Measurements from ENCODE around the gene PCOLCE2.

The PCOLCE2 gene

DNA sequence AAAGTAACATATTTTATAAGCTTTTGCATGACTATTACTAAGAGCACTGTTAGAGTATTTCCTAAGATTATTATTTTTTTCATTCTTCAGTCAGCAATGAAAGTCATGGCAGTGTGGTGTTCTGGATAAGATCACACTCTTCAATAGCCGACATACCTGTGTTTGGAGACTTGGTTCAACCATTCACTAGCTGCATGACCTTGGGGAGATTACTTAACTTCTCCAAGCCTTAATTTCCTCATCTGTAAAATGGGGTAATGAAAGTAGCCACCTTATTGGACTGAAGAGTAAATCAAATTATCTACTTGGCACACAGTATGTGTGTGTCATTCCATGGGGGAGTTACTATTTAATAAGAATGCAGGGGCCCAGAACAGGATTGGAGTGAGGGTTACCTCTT, 24.5 kb upstream of the PCOLCE2 start:
- TF ChIP-seq, protein P1, sequence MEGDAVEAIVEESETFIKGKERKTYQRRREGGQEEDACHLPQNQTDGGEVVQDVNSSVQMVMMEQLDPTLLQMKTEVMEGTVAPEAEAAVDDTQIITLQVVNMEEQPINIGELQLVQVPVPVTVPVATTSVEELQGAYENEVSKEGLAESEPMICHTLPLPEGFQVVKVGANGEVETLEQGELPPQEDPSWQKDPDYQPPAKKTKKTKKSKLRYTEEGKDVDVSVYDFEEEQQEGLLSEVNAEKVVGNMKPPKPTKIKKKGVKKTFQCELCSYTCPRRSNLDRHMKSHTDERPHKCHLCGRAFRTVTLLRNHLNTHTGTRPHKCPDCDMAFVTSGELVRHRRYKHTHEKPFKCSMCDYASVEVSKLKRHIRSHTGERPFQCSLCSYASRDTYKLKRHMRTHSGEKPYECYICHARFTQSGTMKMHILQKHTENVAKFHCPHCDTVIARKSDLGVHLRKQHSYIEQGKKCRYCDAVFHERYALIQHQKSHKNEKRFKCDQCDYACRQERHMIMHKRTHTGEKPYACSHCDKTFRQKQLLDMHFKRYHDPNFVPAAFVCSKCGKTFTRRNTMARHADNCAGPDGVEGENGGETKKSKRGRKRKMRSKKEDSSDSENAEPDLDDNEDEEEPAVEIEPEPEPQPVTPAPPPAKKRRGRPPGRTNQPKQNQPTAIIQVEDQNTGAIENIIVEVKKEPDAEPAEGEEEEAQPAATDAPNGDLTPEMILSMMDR (conservative IDR thresholded peaks at IDR 0.05): no peak
- no peak overlapping the region for H3K27ac ChIP-seq

DNA sequence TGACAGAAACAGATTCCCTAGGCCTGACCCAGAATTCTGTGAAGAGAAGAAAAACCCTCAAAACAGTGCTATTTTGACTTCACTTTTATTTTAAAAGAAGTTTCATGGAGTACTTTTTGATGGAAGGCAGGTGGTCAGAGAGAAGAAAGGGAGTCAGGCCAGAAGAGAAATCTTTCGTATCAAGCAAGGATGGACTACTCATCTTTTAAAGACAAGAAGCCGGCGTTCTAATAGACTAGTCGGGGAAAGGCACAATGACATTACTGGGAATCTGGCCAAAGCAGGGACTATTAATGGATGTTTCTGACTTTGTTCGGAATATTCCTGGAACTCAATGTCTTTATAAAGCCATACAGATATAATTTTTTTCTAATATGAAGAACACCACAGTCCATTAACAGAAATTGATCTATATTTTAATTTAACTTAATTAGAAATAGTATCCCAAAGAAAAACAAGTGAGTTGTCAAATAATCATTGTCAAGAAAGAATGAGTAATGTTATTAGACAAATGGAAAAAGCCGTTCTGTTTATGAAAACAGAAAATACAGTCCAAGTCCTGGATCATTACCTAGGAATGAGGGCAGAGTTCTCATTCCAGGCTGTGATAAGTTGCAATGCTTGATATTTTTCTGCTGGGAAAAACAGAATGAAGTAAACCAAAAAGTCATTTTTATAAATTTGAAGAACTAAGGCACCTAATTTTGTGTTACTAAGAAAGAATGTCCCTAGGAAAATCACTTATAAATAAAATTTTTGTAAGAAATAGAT, 23.7 kb upstream of the PCOLCE2 start:
- TF ChIP-seq, protein P1 (conservative IDR thresholded peaks at IDR 0.05): no peak
- H3K27ac ChIP-seq: no peak overlapping the region

DNA sequence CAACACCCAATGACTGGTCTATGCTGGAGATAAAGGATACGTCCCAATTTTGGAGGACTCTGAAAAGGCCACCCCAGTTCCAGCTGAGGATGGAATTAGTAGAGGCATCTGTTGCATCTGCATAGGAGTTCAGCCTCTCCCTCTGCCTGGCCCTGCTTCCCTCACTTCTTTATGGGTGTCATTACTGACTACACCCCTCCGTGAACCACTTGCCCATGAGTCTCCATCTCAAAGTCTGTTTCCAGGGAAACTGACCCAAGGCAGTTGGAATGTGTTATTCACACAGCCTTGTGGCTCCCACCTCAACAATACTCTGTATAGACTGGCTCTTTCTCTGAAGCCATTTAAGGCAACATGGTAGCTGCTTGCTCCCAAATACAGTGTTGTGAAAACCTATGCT, 21.4 kb upstream of the PCOLCE2 start:
- TF ChIP-seq, protein P1 (conservative IDR thresholded peaks at IDR 0.05): no peak
- H3K27ac ChIP-seq: no peak overlapping the region

DNA sequence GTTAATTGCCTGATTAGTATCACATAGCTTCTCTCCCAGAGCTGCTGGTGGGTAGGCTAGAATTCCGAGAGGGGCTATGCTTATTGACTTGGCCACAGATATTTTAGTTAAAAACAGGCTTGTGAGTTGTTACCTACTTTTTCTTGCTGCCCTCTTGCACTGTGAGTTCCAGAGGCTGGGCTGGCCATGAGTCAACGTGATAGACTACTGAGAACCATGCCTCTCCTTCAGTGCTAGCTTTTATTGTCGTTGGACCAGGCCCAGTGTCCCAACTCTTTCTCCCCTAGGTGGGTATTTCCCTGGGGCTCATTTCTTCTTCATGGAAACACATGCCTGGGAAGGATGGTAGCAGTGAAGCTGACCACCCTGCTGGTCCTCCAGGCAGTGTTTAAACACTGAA, 20.4 kb upstream of the PCOLCE2 start:
- TF ChIP-seq, protein P1 (conservative IDR thresholded peaks at IDR 0.05): no peak
- no peak overlapping the region for H3K27ac ChIP-seq

DNA sequence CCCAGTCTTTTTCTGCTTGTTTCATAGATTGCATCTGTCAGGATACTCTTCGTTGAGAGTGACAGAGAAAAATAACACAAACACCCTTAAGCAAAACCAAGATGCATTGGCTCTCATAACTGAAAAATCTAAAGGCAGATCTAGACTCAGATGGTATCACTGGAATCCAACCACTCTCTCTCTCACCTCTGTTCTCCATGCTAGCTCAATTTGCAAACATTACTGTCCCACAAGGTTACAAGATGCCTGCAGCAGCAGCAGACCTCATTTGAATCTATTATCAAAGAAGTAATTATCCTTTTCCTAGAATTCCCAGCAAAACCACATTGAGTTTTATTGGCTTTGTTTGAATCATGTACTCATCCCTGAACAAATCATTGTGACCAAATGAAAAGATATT, 19.1 kb upstream of the PCOLCE2 start:
- TF ChIP-seq, protein P1 (conservative IDR thresholded peaks at IDR 0.05): no peak
- no peak overlapping the region for H3K27ac ChIP-seq

DNA sequence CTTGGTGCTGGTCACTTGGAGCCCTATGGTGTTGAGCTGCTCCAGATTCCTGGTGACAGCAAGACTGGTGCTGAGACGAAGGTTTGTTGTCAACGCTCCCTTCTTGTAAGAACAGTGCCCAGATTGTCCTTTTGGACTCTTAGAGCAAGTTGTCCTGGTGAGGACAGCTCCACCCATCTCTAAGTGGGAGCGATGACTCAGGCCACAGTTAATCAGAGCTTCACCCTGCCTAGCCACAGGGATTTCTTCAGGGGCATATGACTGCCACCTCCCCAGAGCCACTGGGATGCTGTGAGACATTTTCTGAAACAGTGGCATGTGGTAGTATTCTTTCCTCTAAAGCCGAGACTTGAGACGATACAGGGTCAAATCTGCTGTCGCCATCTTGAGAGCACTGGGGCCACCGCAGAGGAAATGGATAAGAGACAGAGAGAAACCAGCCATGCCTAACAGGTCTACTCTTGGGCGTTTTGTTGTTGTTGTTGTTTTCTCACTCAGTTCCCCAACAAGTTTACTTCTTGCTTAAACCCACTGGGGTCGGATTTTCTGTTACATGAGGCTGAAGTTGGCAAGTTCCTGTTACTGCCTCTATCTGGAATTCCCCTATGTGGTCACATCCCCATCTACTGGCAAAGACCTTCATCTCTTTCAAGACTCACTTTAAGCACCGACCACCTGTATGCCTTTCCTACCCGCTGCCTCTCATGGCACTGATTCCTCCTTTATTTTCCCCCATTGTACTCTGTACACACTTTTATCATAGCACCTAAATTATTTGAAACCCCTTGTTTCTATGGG, 16.0 kb upstream of the PCOLCE2 start:
- TF ChIP-seq, protein P1 (conservative IDR thresholded peaks at IDR 0.05): peak; percentile 42; the same call in 1 of the 2 replicates
- no peak overlapping the region for H3K27ac ChIP-seq

DNA sequence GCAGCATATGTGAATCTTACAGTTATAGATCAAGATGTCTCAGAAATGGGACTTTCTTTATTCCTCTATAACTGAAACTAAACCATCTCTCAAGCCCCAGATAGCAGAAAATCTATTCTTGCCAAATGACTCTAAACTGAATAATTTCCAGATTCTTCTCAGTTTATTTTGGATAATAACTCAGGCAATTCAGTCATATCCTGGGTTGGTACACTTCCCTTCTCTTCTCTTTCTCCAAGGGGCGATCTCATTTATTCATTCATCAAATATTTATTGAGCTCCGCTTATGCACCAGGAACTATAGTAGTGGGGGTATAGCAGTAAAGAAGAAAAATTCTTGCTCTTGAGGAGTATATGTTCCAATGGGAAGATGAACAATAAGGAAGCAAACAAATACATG, 13.5 kb upstream of the PCOLCE2 start:
- no peak overlapping the region for H3K27ac ChIP-seq
- TF ChIP-seq, protein P1 (conservative IDR thresholded peaks at IDR 0.05): no peak
